Dendritic cell treated with granulocyte-macrophage colony-stimulating factor and Interleukin-4, amounts not matched to agents 40 ng/mL and 50 ng/mL, for 4 days (primary cell): Measurements from ENCODE around the gene HINFP.

Experiments used
- H3K27ac Mint-ChIP-seq: one replicate; pipeline ENCODE4 v1.8.0; 2022; ENCODE audit warnings: mild to moderate bottlenecking, mixed read lengths
- H3K27me3 Mint-ChIP-seq: one replicate; pipeline ENCODE4 v1.8.0; 2022; ENCODE audit warnings: mild to moderate bottlenecking, mixed read lengths
- H3K36me3 Mint-ChIP-seq: one replicate; pipeline ENCODE4 v1.8.0; 2022; ENCODE audit warnings: low read depth, mixed read lengths
- H3K4me1 Mint-ChIP-seq: one replicate; pipeline ENCODE4 v1.8.0; 2022; ENCODE audit warnings: low read depth, mixed read lengths
- H3K4me3 Mint-ChIP-seq: one replicate; pipeline ENCODE4 v1.8.0; 2022; ENCODE audit warnings: mild to moderate bottlenecking, moderate library complexity, mixed read lengths
- H3K9me3 Mint-ChIP-seq: one replicate; pipeline ENCODE4 v1.8.0; 2022; ENCODE audit warnings: mixed read lengths
- intact Hi-C: fragments of 100-400 bp; cut with micrococcal nuclease; formaldehyde crosslinking; loops from one replicate; pipeline ENCODE4 v1.15.0; 2022

Gene HINFP

GRCh38 chr11:119149018-119149785 is 27.8 kb downstream of the HINFP start, which contains the start of gene ABCG4:
Gene ABCG4 (plus strand): TSS chr11:119149052. CDS start chr11:119149966, 914 bp downstream.
- no peaks in the 10 kb centered on the region for H3K36me3 Mint-ChIP-seq
- intact Hi-C loops = loop anchor here (5.0 kb wide), 1 partner anchor 48 kb away; no protein-coding TSS in a partner anchor
- H3K4me3 Mint-ChIP-seq = peak within 1 kb of the TSS; percentile 72
- peaks cover 42% of the 10 kb centered on the region for H3K4me1 Mint-ChIP-seq
- H3K9me3 Mint-ChIP-seq = no peaks in the 10 kb centered on the region
- H3K27ac Mint-ChIP-seq = no peak within 1 kb of the TSS
- H3K27me3 Mint-ChIP-seq = peaks cover 75% of the 10 kb centered on the region

GRCh38 chr11:119149786-119150275 is 28.5 kb downstream of the HINFP start:
- intact Hi-C loops = loop anchor here (5.0 kb wide), 1 partner anchor 47 kb away; no protein-coding TSS in a partner anchor
- Mint-ChIP-seq H3K4me3 (peak overlapping the region; percentile 59), H3K36me3 (no peaks in the 10 kb centered on the region), H3K4me1 (peaks cover 39% of the 10 kb centered on the region), H3K27me3 (peaks cover 81% of the 10 kb centered on the region), H3K27ac (no peak overlapping the region), H3K9me3 (no peaks in the 10 kb centered on the region)

- no peaks in the 10 kb centered on the region for H3K9me3 Mint-ChIP-seq
- peaks cover 89% of the 10 kb centered on the region for H3K27me3 Mint-ChIP-seq
- no peak overlapping the region for H3K4me3 Mint-ChIP-seq
These were observed 30.7 kb downstream of the HINFP start for GRCh38 chr11:119152043-119152442.

GRCh38 chr11:119152604-119153003 is 31.2 kb downstream of the HINFP start:
- H3K27ac Mint-ChIP-seq = no peak overlapping the region
- no peaks in the 10 kb centered on the region for H3K36me3 Mint-ChIP-seq
- no peaks in the 10 kb centered on the region for H3K9me3 Mint-ChIP-seq
- H3K27me3 Mint-ChIP-seq = peaks cover 83% of the 10 kb centered on the region
- intact Hi-C loops = no loop called here
- no peak overlapping the region for H3K4me3 Mint-ChIP-seq
- H3K4me1 Mint-ChIP-seq = peaks cover 39% of the 10 kb centered on the region

More at GRCh38 chr11:119152043-119152442, 30.7 kb downstream of the HINFP start:
- intact Hi-C loops = no loop called here
- no peak overlapping the region for H3K27ac Mint-ChIP-seq
- no peaks in the 10 kb centered on the region for H3K36me3 Mint-ChIP-seq
- peaks cover 39% of the 10 kb centered on the region for H3K4me1 Mint-ChIP-seq

GRCh38 chr11:119153049-119153818 is 31.9 kb downstream of the HINFP start:
- no peak overlapping the region for H3K27ac Mint-ChIP-seq

GRCh38 chr11:119154178-119154577 is 32.8 kb downstream of the HINFP start:
- peaks cover 28% of the 10 kb centered on the region for H3K4me1 Mint-ChIP-seq
- H3K36me3 Mint-ChIP-seq = no peaks in the 10 kb centered on the region
- peaks cover 68% of the 10 kb centered on the region for H3K27me3 Mint-ChIP-seq
- no peaks in the 10 kb centered on the region for H3K9me3 Mint-ChIP-seq
- intact Hi-C loops = no loop called here
- no peak overlapping the region for H3K4me3 Mint-ChIP-seq
- H3K27ac Mint-ChIP-seq = no peak overlapping the region

More at GRCh38 chr11:119153049-119153818, 31.9 kb downstream of the HINFP start:
- H3K27me3 Mint-ChIP-seq = peaks cover 77% of the 10 kb centered on the region
- no peaks in the 10 kb centered on the region for H3K9me3 Mint-ChIP-seq
- H3K4me3 Mint-ChIP-seq = no peak overlapping the region
- H3K36me3 Mint-ChIP-seq = no peaks in the 10 kb centered on the region
- H3K4me1 Mint-ChIP-seq = peaks cover 35% of the 10 kb centered on the region
- intact Hi-C loops = no loop called here

GRCh38 chr11:119155733-119156492 is 34.5 kb downstream of the HINFP start:
- Mint-ChIP-seq H3K4me1 (peaks cover 14% of the 10 kb centered on the region), H3K36me3 (no peaks in the 10 kb centered on the region), H3K27me3 (peaks cover 53% of the 10 kb centered on the region), H3K4me3 (no peak overlapping the region), H3K27ac (no peak overlapping the region), H3K9me3 (no peaks in the 10 kb centered on the region)
- intact Hi-C loops = no loop called here

GRCh38 chr11:119156496-119156895 is 35.1 kb downstream of the HINFP start:
- Mint-ChIP-seq H3K9me3 (no peaks in the 10 kb centered on the region), H3K27me3 (peaks cover 51% of the 10 kb centered on the region), H3K4me1 (peaks cover 9% of the 10 kb centered on the region), H3K36me3 (no peaks in the 10 kb centered on the region), H3K4me3 (no peak overlapping the region), H3K27ac (no peak overlapping the region)
- intact Hi-C loops = no loop called here

- no peak overlapping the region for H3K27ac Mint-ChIP-seq
These were observed 35.7 kb downstream of the HINFP start for GRCh38 chr11:119157063-119157462.

GRCh38 chr11:119158467-119158866 is 37.1 kb downstream of the HINFP start:
- intact Hi-C loops = no loop called here
- no peak overlapping the region for H3K27ac Mint-ChIP-seq
- no peaks in the 10 kb centered on the region for H3K9me3 Mint-ChIP-seq
- H3K36me3 Mint-ChIP-seq = no peaks in the 10 kb centered on the region
- H3K4me1 Mint-ChIP-seq = peaks cover 8% of the 10 kb centered on the region
- peaks cover 35% of the 10 kb centered on the region for H3K27me3 Mint-ChIP-seq
- H3K4me3 Mint-ChIP-seq = no peak overlapping the region

More at GRCh38 chr11:119157063-119157462, 35.7 kb downstream of the HINFP start:
- Mint-ChIP-seq H3K9me3 (no peaks in the 10 kb centered on the region), H3K4me3 (no peak overlapping the region), H3K4me1 (peaks cover 8% of the 10 kb centered on the region), H3K27me3 (peaks cover 46% of the 10 kb centered on the region), H3K36me3 (no peaks in the 10 kb centered on the region)
- intact Hi-C loops = no loop called here

- Mint-ChIP-seq H3K36me3 (no peaks in the 10 kb centered on the region), H3K27me3 (peaks cover 19% of the 10 kb centered on the region), H3K4me3 (no peak overlapping the region), H3K27ac (no peak overlapping the region), H3K9me3 (no peaks in the 10 kb centered on the region), H3K4me1 (peaks cover 8% of the 10 kb centered on the region)
- intact Hi-C loops = no loop called here
These were observed 38.8 kb downstream of the HINFP start for GRCh38 chr11:119160151-119160550.

- Mint-ChIP-seq H3K27me3 (peaks cover 5% of the 10 kb centered on the region), H3K27ac (no peak overlapping the region), H3K9me3 (no peaks in the 10 kb centered on the region), H3K4me1 (no peaks in the 10 kb centered on the region), H3K4me3 (no peak overlapping the region), H3K36me3 (no peaks in the 10 kb centered on the region)
- intact Hi-C loops = no loop called here
These were observed 40.5 kb downstream of the HINFP start for GRCh38 chr11:119161871-119162270.

- H3K27ac Mint-ChIP-seq = no peak overlapping the region
- intact Hi-C loops = no loop called here
- peaks cover 17% of the 10 kb centered on the region for H3K4me1 Mint-ChIP-seq
- H3K9me3 Mint-ChIP-seq = no peaks in the 10 kb centered on the region
- no peaks in the 10 kb centered on the region for H3K36me3 Mint-ChIP-seq
- no peaks in the 10 kb centered on the region for H3K27me3 Mint-ChIP-seq
- H3K4me3 Mint-ChIP-seq = no peak overlapping the region
These were observed 45.1 kb downstream of the HINFP start for GRCh38 chr11:119166368-119167076.
